Ishikawa (cell line): ENCODE data around the gene SLC49A3.

Experiments
- CEBPB ChIP-seq: IDR thresholded peaks from 2 replicates; pipeline ENCODE4 v1.6.1; 2012
- CREB1 ChIP-seq: IDR thresholded peaks from 2 replicates; pipeline ENCODE4 v1.6.1; 2012; ENCODE audit warnings: low read depth
- EGR1 ChIP-seq: IDR thresholded peaks from 2 replicates; pipeline ENCODE4 v1.6.1; 2012
- EP300 ChIP-seq: IDR thresholded peaks from 2 replicates; pipeline ENCODE4 v1.6.1; 2012; ENCODE audit warnings: borderline replicate concordance
- FOXM1 ChIP-seq: IDR thresholded peaks from 2 replicates; pipeline ENCODE4 v1.6.1; 2012; ENCODE audit warnings: low read depth, borderline replicate concordance
- NFIC ChIP-seq: IDR thresholded peaks from 2 replicates; pipeline ENCODE4 v1.6.1; 2012
- RAD21 ChIP-seq: IDR thresholded peaks from 2 replicates; pipeline ENCODE4 v1.6.1; 2012; ENCODE audit warnings: low read depth
- REST ChIP-seq: IDR thresholded peaks from 2 replicates; pipeline ENCODE4 v1.6.1; 2012; ENCODE audit warnings: low read depth, mild to moderate bottlenecking
- TAF1 ChIP-seq: IDR thresholded peaks from 2 replicates; pipeline ENCODE4 v1.6.1; 2012; ENCODE audit warnings: low read depth, mild to moderate bottlenecking
- TEAD4 ChIP-seq: IDR thresholded peaks from 2 replicates; pipeline ENCODE4 v1.6.1; 2012
- YY1 ChIP-seq: IDR thresholded peaks from 2 replicates; pipeline ENCODE4 v1.6.1; 2012; ENCODE audit warnings: low read depth
- ZBTB7A ChIP-seq: IDR thresholded peaks from 2 replicates; pipeline ENCODE4 v1.6.1; 2012; ENCODE audit warnings: low read depth
- TF ChIP-seq, protein P1 (sequence below): IDR thresholded peaks from 2 replicates; pipeline ENCODE4 v1.6.1; 2012

GRCh38 chr4:734951-735350, 46.0 kb upstream of the SLC49A3 start:
- TF ChIP-seq RAD21 (no peak), EGR1 (no peak), YY1 (no peak), REST (no peak), EP300 (no peak), TAF1 (no peak), ZBTB7A (no peak), TEAD4 (no peak), CREB1 (no peak), NFIC (no peak), CEBPB (no peak), FOXM1 (no peak)
- TF ChIP-seq, protein P1, sequence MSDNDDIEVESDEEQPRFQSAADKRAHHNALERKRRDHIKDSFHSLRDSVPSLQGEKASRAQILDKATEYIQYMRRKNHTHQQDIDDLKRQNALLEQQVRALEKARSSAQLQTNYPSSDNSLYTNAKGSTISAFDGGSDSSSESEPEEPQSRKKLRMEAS, result no peak
